Activated T-helper 17 cell treated with anti-CD3 and anti-CD28 coated beads, Interleukin-2, amount 50 U/mL, for 72 hours (primary cell): ENCODE results near the gene MGAT5. TPM values are rescaled to one million over a fixed set of nuclear protein-coding genes. Genes with fewer than 3 reads are reported as not detected.
A peak's percentile ranks its signal among the peaks of the same experiment; 100 is the strongest.

Experiments
- ATAC-seq: fragments of 150-1000 bp; cut with Tn5 transposase; replicated peaks from 2 replicates; pipeline ENCODE4 v1.10.0; 2021; ENCODE audit warnings: mild to moderate bottlenecking, moderate library complexity
- H3K27ac Mint-ChIP-seq: one replicate; pipeline ENCODE4 v1.8.0; 2022; ENCODE audit warnings: mixed read lengths
- H3K27me3 Mint-ChIP-seq: one replicate; pipeline ENCODE4 v1.8.0; 2022; ENCODE audit warnings: mixed read lengths
- H3K36me3 Mint-ChIP-seq: one replicate; pipeline ENCODE4 v1.8.0; 2022; ENCODE audit warnings: low read depth, mild to moderate bottlenecking, mixed read lengths
- H3K4me1 Mint-ChIP-seq: one replicate; pipeline ENCODE4 v1.8.0; 2022; ENCODE audit warnings: mixed read lengths
- H3K4me3 Mint-ChIP-seq: one replicate; pipeline ENCODE4 v1.8.0; 2022; ENCODE audit warnings: mild to moderate bottlenecking, mixed read lengths
- H3K9me3 Mint-ChIP-seq: one replicate; pipeline ENCODE4 v1.8.0; 2022; ENCODE audit warnings: mixed read lengths
- total RNA-seq, 2 donors: library from RNA; stranded (reverse); gene quantifications; one replicate each; pipeline ENCODE4 v1.2.3, GENCODE V29; 2022

Gene MGAT5
- total RNA-seq, 2 donors from 2014 or later = 53.0 to 53.1 TPM

DNA sequence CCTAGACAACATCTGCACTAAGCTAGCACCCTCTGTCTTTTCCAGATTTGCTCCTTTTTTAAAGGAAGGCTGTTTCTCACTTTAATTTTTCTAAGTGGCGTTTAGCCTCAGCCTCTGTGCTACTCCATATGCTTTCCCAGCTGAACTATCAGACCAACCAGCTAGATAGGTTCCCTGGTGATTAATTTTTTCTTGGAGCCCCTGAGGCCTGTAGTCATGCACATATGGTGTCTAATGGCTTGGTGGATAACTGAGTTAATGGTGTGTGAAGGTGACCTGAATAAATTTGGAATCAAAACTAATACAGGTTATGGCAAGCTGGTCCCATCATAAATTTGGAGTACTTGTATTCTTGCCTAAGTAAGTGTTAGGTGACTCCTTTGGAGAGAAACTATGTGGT, 135.5 kb downstream of the MGAT5 start:
- ATAC-seq = no peak
- H3K9me3 Mint-ChIP-seq = no peaks in the 10 kb centered on the region
- no peak overlapping the region for H3K4me3 Mint-ChIP-seq
- H3K27ac Mint-ChIP-seq = no peak overlapping the region
- H3K4me1 Mint-ChIP-seq = peaks cover 20% of the 10 kb centered on the region
- H3K27me3 Mint-ChIP-seq = no peaks in the 10 kb centered on the region
- H3K36me3 Mint-ChIP-seq = peaks cover 55% of the 10 kb centered on the region

DNA sequence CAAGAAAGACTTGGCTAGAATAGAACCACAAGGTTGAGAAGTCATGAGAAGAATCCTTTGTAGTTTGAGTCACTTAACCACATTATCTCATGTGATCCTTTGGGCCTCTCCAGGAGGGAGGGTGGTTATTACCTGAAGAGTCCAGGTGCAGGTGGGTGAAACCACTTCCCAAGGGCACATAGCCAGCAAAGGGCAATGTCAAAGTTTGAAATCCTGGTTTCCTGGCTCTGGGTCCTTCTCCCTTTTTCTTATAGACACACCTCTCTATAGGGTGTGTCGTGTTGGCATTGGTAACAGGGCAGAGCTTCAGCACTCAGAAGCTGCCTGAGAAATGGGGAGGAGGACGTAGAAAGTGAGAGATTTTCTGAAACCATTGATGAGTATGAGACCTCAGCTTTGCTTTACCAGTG, 137.9 kb downstream of the MGAT5 start:
- H3K4me1 Mint-ChIP-seq = peaks cover 20% of the 10 kb centered on the region
- peak overlapping the region; percentile 18 for H3K27ac Mint-ChIP-seq
- H3K9me3 Mint-ChIP-seq = no peaks in the 10 kb centered on the region
- H3K4me3 Mint-ChIP-seq = no peak overlapping the region
- H3K27me3 Mint-ChIP-seq = no peaks in the 10 kb centered on the region
- H3K36me3 Mint-ChIP-seq = peaks cover 49% of the 10 kb centered on the region
- ATAC-seq = peak; percentile 89

DNA sequence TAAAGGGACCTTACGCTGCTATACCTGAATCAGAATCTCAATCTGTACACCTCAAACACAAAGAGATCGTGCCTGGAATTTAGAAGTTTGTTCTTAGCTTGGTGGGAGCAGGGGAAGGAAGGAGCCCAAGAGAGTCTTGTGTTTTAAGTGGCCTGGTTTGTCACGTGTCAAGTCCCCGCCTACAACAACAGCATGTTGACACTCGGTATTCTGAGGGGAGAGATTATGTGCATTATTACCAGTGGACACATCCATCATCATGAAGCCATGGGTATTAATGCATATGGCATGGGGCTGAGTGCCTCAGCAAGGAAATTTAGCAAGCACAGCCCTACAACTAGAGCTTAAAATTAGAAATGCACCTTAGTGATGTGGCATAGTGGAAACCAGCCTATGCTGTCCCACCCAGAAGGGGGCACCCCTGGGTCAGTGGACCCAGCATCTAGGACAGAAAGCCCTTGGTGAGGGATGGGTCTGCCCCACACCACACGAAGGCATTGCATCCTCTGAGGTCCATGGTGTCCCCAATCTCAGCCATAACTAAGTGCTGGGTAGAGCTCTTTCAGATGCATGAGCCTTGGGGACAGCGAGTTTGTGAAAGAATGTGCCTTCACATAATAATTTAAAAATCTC, 138.7 kb downstream of the MGAT5 start:
- peaks cover 49% of the 10 kb centered on the region for H3K36me3 Mint-ChIP-seq
- H3K4me3 Mint-ChIP-seq = no peak overlapping the region
- no peaks in the 10 kb centered on the region for H3K9me3 Mint-ChIP-seq
- no peak for ATAC-seq
- peak overlapping the region; percentile 18 for H3K27ac Mint-ChIP-seq
- H3K27me3 Mint-ChIP-seq = no peaks in the 10 kb centered on the region
- peaks cover 20% of the 10 kb centered on the region for H3K4me1 Mint-ChIP-seq

GRCh38 chr2:134393075-134393461, 139.2 kb downstream of the MGAT5 start:
- Mint-ChIP-seq H3K27ac (no peak overlapping the region), H3K4me3 (no peak overlapping the region), H3K36me3 (peaks cover 50% of the 10 kb centered on the region), H3K27me3 (no peaks in the 10 kb centered on the region), H3K9me3 (no peaks in the 10 kb centered on the region), H3K4me1 (peaks cover 20% of the 10 kb centered on the region)
- no peak for ATAC-seq

DNA sequence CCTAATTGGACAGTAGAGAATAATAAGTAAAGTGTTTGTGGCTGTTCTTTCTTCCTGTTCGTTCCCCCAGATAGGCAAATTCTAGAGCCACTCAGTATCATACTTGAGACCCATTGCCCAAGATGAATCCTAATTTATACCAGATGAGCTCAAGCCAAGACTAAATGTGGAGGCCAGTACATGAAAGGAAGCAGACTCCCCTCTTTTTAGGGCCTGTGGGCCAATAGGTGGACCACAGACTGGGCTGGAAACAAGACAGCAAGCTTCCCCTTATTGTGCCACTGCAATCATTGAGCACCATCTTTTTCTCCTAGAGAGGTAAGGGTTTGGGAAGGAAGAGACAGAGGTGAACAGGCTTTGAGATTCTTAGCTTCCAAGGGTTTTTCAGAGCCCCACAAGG, 141.9 kb downstream of the MGAT5 start:
- no peaks in the 10 kb centered on the region for H3K27me3 Mint-ChIP-seq
- H3K4me1 Mint-ChIP-seq = peaks cover 18% of the 10 kb centered on the region
- ATAC-seq = no peak
- no peaks in the 10 kb centered on the region for H3K9me3 Mint-ChIP-seq
- no peak overlapping the region for H3K4me3 Mint-ChIP-seq
- peak overlapping the region; percentile 51 for H3K27ac Mint-ChIP-seq
- peaks cover 60% of the 10 kb centered on the region for H3K36me3 Mint-ChIP-seq

GRCh38 chr2:134396493-134396892, 142.6 kb downstream of the MGAT5 start:
- Mint-ChIP-seq H3K4me1 (peaks cover 11% of the 10 kb centered on the region), H3K27ac (no peak overlapping the region), H3K4me3 (no peak overlapping the region), H3K36me3 (peaks cover 53% of the 10 kb centered on the region), H3K27me3 (no peaks in the 10 kb centered on the region), H3K9me3 (no peaks in the 10 kb centered on the region)
- ATAC-seq = no peak

DNA sequence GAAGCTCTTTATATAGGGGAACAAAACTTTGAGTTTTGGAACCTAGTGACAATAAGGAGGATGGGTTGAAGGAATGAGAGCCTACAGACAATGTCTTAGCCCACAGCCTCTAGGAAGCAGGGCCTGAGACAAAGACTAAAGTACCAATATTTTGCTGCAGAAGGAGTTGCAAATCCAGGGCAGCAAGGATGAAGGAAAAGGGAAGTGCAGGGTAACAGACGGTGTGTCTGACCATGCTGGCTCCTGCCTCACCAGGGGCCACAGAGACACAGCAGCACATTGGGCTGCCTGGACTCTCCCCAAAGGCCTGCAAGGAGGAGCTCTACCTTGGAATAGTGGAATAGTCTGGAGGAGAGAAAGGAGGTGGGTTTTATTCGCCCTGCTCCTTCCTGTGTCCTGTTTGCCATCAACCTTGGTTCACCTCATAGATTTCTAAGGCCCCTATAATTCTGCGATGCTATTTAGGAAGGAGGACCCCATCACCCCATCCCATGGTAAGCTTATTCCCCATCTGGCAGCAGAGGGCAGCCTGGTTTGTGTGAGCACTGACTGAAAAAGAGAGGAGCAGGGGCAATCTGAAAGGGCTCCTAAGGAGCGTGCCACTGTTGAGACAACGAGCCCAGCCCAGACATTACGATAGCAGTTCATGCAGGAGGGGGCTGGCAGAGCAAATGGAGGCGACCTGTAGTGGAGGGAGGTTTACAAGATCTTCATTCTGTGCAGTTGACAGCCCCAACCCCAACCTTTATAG, 143.4 kb downstream of the MGAT5 start:
- H3K27me3 Mint-ChIP-seq = no peaks in the 10 kb centered on the region
- peaks cover 50% of the 10 kb centered on the region for H3K36me3 Mint-ChIP-seq

DNA sequence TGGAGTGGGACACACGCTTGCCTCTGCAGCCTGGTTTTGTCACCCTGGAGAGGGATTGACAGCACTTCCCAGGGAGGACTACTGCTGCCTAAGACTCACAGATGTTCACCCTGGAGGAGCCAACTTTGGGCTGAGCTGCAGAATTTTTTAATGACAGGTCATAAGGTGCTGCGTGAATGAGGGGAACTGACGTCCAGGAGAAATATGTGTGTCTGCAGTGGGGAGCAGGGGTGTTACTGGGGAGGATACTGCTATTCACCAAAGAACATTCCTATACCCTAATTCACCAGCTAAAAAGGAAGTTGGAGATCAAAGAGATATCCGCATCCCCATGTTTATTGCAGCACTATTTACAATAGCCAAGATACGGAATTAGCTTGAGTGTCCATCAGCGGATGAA, 144.4 kb downstream of the MGAT5 start:
- ATAC-seq = no peak
- no peaks in the 10 kb centered on the region for H3K27me3 Mint-ChIP-seq

More for the DNA sequence above, 143.4 kb downstream of the MGAT5 start:
- no peak overlapping the region for H3K27ac Mint-ChIP-seq
- ATAC-seq = no peak
- no peak overlapping the region for H3K4me3 Mint-ChIP-seq
- peaks cover 3% of the 10 kb centered on the region for H3K4me1 Mint-ChIP-seq
- no peaks in the 10 kb centered on the region for H3K9me3 Mint-ChIP-seq

GRCh38 chr2:134399096-134399495, 145.2 kb downstream of the MGAT5 start:
- no peak overlapping the region for H3K4me3 Mint-ChIP-seq
- H3K27ac Mint-ChIP-seq = peak overlapping the region; percentile 14
- ATAC-seq = no peak
- H3K27me3 Mint-ChIP-seq = no peaks in the 10 kb centered on the region
- H3K36me3 Mint-ChIP-seq = peaks cover 66% of the 10 kb centered on the region
- peaks cover 5% of the 10 kb centered on the region for H3K4me1 Mint-ChIP-seq
- no peaks in the 10 kb centered on the region for H3K9me3 Mint-ChIP-seq

More for the DNA sequence above, 144.4 kb downstream of the MGAT5 start:
- no peak overlapping the region for H3K4me3 Mint-ChIP-seq
- peaks cover 58% of the 10 kb centered on the region for H3K36me3 Mint-ChIP-seq
- H3K27ac Mint-ChIP-seq = no peak overlapping the region
- H3K9me3 Mint-ChIP-seq = no peaks in the 10 kb centered on the region
- peaks cover under 1% of the 10 kb centered on the region for H3K4me1 Mint-ChIP-seq

DNA sequence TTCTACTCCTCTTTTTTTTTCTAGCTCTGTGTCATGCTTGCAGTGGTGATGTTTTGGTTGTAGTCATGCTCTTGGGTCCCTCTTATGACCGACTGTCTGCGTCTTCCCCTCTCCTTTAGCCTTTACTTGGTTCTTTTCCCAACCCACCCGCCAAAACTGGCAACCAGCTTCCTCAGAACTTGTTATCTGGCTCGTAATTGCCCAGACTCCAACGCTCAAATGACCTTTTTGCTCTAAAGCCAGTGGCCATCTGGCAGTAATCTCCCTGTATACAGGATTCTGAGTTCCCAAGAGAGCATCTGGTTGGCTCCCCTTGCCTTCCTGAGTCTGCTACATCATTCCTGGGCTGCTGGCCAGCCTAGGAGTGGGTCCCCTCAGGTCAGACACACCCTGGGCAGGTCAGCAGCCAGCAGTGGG, 147.2 kb downstream of the MGAT5 start:
- ATAC-seq = no peak
- H3K4me1 Mint-ChIP-seq = peaks cover 16% of the 10 kb centered on the region

GRCh38 chr2:134401789-134402188, 147.9 kb downstream of the MGAT5 start:
- Mint-ChIP-seq H3K9me3 (no peaks in the 10 kb centered on the region), H3K27ac (peak overlapping the region; percentile 70), H3K27me3 (no peaks in the 10 kb centered on the region), H3K4me1 (peaks cover 16% of the 10 kb centered on the region), H3K4me3 (no peak overlapping the region), H3K36me3 (peaks cover 70% of the 10 kb centered on the region)
- no peak for ATAC-seq

More for the DNA sequence above, 147.2 kb downstream of the MGAT5 start:
- H3K27me3 Mint-ChIP-seq = no peaks in the 10 kb centered on the region
- H3K4me3 Mint-ChIP-seq = no peak overlapping the region
- H3K9me3 Mint-ChIP-seq = no peaks in the 10 kb centered on the region
- peaks cover 77% of the 10 kb centered on the region for H3K36me3 Mint-ChIP-seq
- peak overlapping the region; percentile 70 for H3K27ac Mint-ChIP-seq

DNA sequence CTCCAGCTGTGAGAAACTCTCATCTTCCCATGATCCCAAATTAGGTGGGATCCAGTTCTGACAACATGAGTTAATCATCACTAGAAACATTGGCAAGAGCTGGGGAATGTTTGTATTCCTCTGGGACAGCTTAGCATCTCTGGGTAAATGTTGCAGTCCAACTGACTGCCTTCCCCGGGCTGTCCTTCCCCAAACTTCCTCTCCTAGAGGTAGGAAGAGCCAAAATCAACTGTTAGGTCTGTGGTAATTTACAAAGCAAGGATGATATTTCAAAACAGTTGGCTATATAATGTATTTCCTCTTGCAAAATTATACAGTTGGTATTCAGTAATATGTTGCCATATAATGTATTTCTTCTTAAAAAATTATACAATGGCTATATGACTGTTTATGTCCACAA, 148.5 kb downstream of the MGAT5 start:
- no peak overlapping the region for H3K4me3 Mint-ChIP-seq
- no peak overlapping the region for H3K27ac Mint-ChIP-seq
- H3K4me1 Mint-ChIP-seq = peaks cover 21% of the 10 kb centered on the region
- no peaks in the 10 kb centered on the region for H3K9me3 Mint-ChIP-seq
- peaks cover 71% of the 10 kb centered on the region for H3K36me3 Mint-ChIP-seq
- no peaks in the 10 kb centered on the region for H3K27me3 Mint-ChIP-seq
- ATAC-seq = no peak

DNA sequence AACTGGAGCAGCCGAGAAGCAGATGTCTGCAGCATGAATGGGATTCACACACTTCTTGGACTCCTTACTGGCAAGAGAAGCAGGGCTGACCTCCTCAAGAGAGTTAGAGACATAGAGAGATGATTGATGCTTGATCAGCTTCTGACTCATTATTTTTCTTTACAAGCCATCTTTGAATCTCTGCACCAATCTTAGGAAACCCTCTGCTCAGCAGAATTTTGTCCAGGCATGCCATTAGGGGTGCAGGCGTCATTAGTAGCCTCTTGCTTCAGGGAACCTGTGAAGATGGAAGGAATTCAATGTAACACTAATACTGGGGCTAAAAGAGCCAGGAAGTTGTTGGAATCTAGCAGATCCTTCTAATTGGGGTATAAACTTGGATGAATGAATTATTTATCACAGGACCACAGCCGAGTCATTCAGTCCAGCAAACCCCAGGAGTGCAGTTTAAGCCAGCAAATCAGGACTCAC, 151.8 kb downstream of the MGAT5 start:
- peaks cover 55% of the 10 kb centered on the region for H3K36me3 Mint-ChIP-seq
- no peak overlapping the region for H3K4me3 Mint-ChIP-seq
- H3K27ac Mint-ChIP-seq = peak overlapping the region; percentile 33
- H3K9me3 Mint-ChIP-seq = no peaks in the 10 kb centered on the region
- ATAC-seq = no peak
- H3K4me1 Mint-ChIP-seq = peaks cover 47% of the 10 kb centered on the region
- H3K27me3 Mint-ChIP-seq = no peaks in the 10 kb centered on the region

GRCh38 chr2:134406311-134406710, 152.4 kb downstream of the MGAT5 start:
- Mint-ChIP-seq H3K27ac (no peak overlapping the region), H3K27me3 (no peaks in the 10 kb centered on the region), H3K9me3 (no peaks in the 10 kb centered on the region), H3K4me3 (no peak overlapping the region), H3K36me3 (peaks cover 55% of the 10 kb centered on the region), H3K4me1 (peaks cover 54% of the 10 kb centered on the region)
- no peak for ATAC-seq

GRCh38 chr2:134406736-134407135, 152.9 kb downstream of the MGAT5 start:
- Mint-ChIP-seq H3K9me3 (no peaks in the 10 kb centered on the region), H3K4me1 (peaks cover 56% of the 10 kb centered on the region), H3K27ac (no peak overlapping the region), H3K27me3 (no peaks in the 10 kb centered on the region), H3K4me3 (no peak overlapping the region), H3K36me3 (peaks cover 55% of the 10 kb centered on the region)
- no peak for ATAC-seq
